Measurements from ENCODE around the gene GHITM.

GRCh38 chr10:84138478-84139125 is 707 bp upstream of the GHITM start:
- TF ChIP-seq CTCF (IDR thresholded peaks at IDR 0.05), result no peak
- no peak for TF ChIP-seq POLR2A (IDR thresholded peaks at IDR 0.05)

All from esophagus squamous epithelium (tissue), 4 donors.